ENCODE measurements around the gene ROR2. TPM values are rescaled to one million over a fixed set of nuclear protein-coding genes. Genes with fewer than 3 reads are reported as not detected.

The ROR2 gene
- total RNA-seq, 4 donors from 2014 or later = 9.5 to 17.7 (median 15.9) TPM

- Histone ChIP-seq H3K27me3 (no peaks in the 10 kb centered on the region), H3K27ac (peak overlapping the region; percentile 68 to 86 (median 79)), H3K36me3 (no peaks in the 10 kb centered on the region), H3K9me3 (no peaks in the 10 kb centered on the region), H3K4me1 (peaks cover 57 to 82% of the 10 kb centered on the region in 2 donors), H3K4me3 (replicated peaks in 1 of 3) (no peak overlapping the region)
- no peak for TF ChIP-seq CTCF (IDR thresholded peaks at IDR 0.05)
- TF ChIP-seq POLR2A (IDR thresholded peaks at IDR 0.05) = peak in 1 of 2 donors; percentile 18
- WGBS, 2 donors = 10 to 12% methylated on average over 11 of the region's 11 CpGs
- DNase-seq = peak; percentile 90 to 92
- intact Hi-C loops (cut with DNase I) = no loop called here
Measured at GRCh38 chr9:91896513-91897121, 53.4 kb downstream of the ROR2 start.

GRCh38 chr9:91896097-91896496, 53.9 kb downstream of the ROR2 start:
- DNase-seq = peak; percentile 31 to 35
- Histone ChIP-seq H3K36me3 (no peaks in the 10 kb centered on the region), H3K4me1 (peaks cover 54 to 80% of the 10 kb centered on the region in 2 donors), H3K9me3 (no peaks in the 10 kb centered on the region), H3K4me3 (replicated peaks in 1 of 3) (no peak overlapping the region), H3K27me3 (no peaks in the 10 kb centered on the region), H3K27ac (peak overlapping the region; percentile 68 to 86 (median 79))
- 61 to 66% methylated on average over 7 of the region's 7 CpGs for WGBS, 2 donors
- intact Hi-C loops (cut with DNase I) = no loop called here
- TF ChIP-seq POLR2A (IDR thresholded peaks at IDR 0.05) = no peak
- no peak for TF ChIP-seq CTCF (IDR thresholded peaks at IDR 0.05)

GRCh38 chr9:91894536-91894935, 55.5 kb downstream of the ROR2 start:
- DNase-seq = no peak
- Histone ChIP-seq H3K36me3 (no peaks in the 10 kb centered on the region), H3K27me3 (no peaks in the 10 kb centered on the region), H3K27ac (no peak overlapping the region), H3K4me3 (replicated peaks in 1 of 3) (no peak overlapping the region), H3K4me1 (peaks cover 43 to 64% of the 10 kb centered on the region in 2 donors), H3K9me3 (no peaks in the 10 kb centered on the region)
- intact Hi-C loops (cut with DNase I) = no loop called here
- TF ChIP-seq CTCF (IDR thresholded peaks at IDR 0.05) (no peak), POLR2A (IDR thresholded peaks at IDR 0.05) (no peak)
- WGBS, 2 donors = 35 to 81% methylated on average over 1 of the region's 1 CpG

GRCh38 chr9:91894023-91894422, 56.0 kb downstream of the ROR2 start:
- Histone ChIP-seq H3K27ac (no peak overlapping the region), H3K9me3 (no peaks in the 10 kb centered on the region), H3K4me3 (replicated peaks in 1 of 3) (no peak overlapping the region), H3K27me3 (no peaks in the 10 kb centered on the region), H3K4me1 (peaks cover 46 to 66% of the 10 kb centered on the region in 2 donors), H3K36me3 (no peaks in the 10 kb centered on the region)
- TF ChIP-seq POLR2A (IDR thresholded peaks at IDR 0.05) (no peak), CTCF (IDR thresholded peaks at IDR 0.05) (no peak)
- no peak for DNase-seq
- 81 to 82% methylated on average over 4 of the region's 4 CpGs for WGBS, 2 donors
- intact Hi-C loops (cut with DNase I) = no loop called here

- no peak overlapping the region for H3K4me3 ChIP-seq (replicated peaks in 1 of 3)
- no peaks in the 10 kb centered on the region for H3K9me3 ChIP-seq
- no peak for TF ChIP-seq POLR2A (IDR thresholded peaks at IDR 0.05)
- no peak for TF ChIP-seq CTCF (IDR thresholded peaks at IDR 0.05)
- H3K27me3 ChIP-seq = no peaks in the 10 kb centered on the region
- 92 to 94% methylated on average over 6 of the region's 6 CpGs for WGBS, 2 donors
- H3K27ac ChIP-seq = no peak overlapping the region
- peaks cover 35 to 54% of the 10 kb centered on the region in 2 donors for H3K4me1 ChIP-seq
- intact Hi-C loops (cut with DNase I) = no loop called here
- DNase-seq = no peak
- no peaks in the 10 kb centered on the region for H3K36me3 ChIP-seq
Measured at GRCh38 chr9:91891915-91892314, 58.1 kb downstream of the ROR2 start.

Data from thyroid gland (tissue), 4 donors.